ENCODE results near the gene AZU1. TPM values are rescaled to one million over a fixed set of nuclear protein-coding genes. Genes with fewer than 3 reads are reported as not detected.

The AZU1 gene
- total RNA-seq, 1 experiment from 2014 or later: 1.6 TPM

DNA sequence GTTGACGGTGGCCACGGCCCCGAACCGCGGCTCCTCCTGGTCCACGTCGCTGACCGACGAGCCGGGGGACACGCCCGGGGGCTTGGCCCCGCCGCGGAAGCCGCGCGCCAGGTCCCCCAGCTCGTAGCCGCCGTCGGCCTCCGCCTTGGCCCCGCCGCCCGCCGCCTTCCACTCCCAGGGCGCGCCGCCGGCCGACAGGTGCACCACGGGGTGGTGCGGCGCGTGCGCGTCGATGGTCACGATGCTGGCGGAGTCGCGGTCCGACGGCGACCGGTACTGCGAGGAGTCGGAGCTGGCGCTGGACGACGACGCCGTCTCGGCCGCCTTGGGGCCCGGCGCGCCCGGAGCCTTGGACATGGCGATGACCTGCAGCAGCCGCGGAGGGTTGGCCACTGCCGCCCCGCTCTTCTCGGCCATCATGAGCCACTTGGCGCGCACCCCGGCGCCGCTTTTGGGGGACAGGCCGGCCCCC is 14.9 kb upstream of the AZU1 start:
- H3K56ac ChIP-seq (ENCODE audit: insufficient read length, low read depth, low read length): no peak overlapping the region
- H3K14ac ChIP-seq (ENCODE audit: insufficient read depth, low read length): no peak overlapping the region
- H2BK120ac ChIP-seq (ENCODE audit: low read depth, low read length, poor library complexity, severe bottlenecking): no peak overlapping the region
- peaks cover 3% of the 10 kb centered on the region; the same call in 1 of the 2 replicates for H3K27me3 Mint-ChIP-seq (ENCODE audit: low read depth)
- H4K20me1 ChIP-seq (ENCODE audit: control insufficient read depth, insufficient read depth, insufficient read length): no peaks in the 10 kb centered on the region
- H3K4me2 ChIP-seq (ENCODE audit: insufficient read depth, insufficient read length, low read length): no peak overlapping the region
- H4K5ac ChIP-seq (ENCODE audit: insufficient read length, low read depth, low read length): no peak overlapping the region
- H3K23ac ChIP-seq (ENCODE audit: insufficient read length, low read depth, low read length): no peak overlapping the region
- TF ChIP-seq, protein P1, sequence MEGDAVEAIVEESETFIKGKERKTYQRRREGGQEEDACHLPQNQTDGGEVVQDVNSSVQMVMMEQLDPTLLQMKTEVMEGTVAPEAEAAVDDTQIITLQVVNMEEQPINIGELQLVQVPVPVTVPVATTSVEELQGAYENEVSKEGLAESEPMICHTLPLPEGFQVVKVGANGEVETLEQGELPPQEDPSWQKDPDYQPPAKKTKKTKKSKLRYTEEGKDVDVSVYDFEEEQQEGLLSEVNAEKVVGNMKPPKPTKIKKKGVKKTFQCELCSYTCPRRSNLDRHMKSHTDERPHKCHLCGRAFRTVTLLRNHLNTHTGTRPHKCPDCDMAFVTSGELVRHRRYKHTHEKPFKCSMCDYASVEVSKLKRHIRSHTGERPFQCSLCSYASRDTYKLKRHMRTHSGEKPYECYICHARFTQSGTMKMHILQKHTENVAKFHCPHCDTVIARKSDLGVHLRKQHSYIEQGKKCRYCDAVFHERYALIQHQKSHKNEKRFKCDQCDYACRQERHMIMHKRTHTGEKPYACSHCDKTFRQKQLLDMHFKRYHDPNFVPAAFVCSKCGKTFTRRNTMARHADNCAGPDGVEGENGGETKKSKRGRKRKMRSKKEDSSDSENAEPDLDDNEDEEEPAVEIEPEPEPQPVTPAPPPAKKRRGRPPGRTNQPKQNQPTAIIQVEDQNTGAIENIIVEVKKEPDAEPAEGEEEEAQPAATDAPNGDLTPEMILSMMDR (conservative IDR thresholded peaks at IDR 0.05): no peak
- H3K4me3 Mint-ChIP-seq: no peak overlapping the region
- no CpG with 5 or more reads among the region's 72 CpGs for WGBS (ENCODE audit: extremely low coverage, insufficient read length, low lambda C conversion rate)
- no peak overlapping the region for H3K4ac ChIP-seq (ENCODE audit: low read depth, low read length)
- no peaks in the 10 kb centered on the region for H3K23me2 ChIP-seq (ENCODE audit: insufficient read length, low read depth, low read length, poor library complexity, severe bottlenecking)
- no peaks in the 10 kb centered on the region for H3K27me3 ChIP-seq (ENCODE audit: insufficient read depth, low read length)
- H3T11ph ChIP-seq (ENCODE audit: low read length): no peak overlapping the region
- H3K4me1 Mint-ChIP-seq: 0 out of 4 replicates have a peak, but pooled peaks cover 0 to 3% of the 10 kb centered on the region in 2 experiments
- no peak overlapping the region for H2BK12ac ChIP-seq (ENCODE audit: insufficient read length, low read depth, low read length)
- DNase-seq: no peak
- H3K79me2 ChIP-seq (ENCODE audit: insufficient read depth, low read length): no peaks in the 10 kb centered on the region
- no peak overlapping the region for H2BK20ac ChIP-seq (ENCODE audit: low read depth, low read length, poor library complexity, severe bottlenecking)
- no peak overlapping the region for H4K91ac ChIP-seq (ENCODE audit: insufficient read length, low read depth, low read length)
- H2AK5ac ChIP-seq (ENCODE audit: insufficient read length, low read length): no peak overlapping the region
- H4K8ac ChIP-seq (replicated peaks; ENCODE audit: insufficient read length, low read depth, low read length): no peak overlapping the region
- no peak overlapping the region for H2BK5ac ChIP-seq (ENCODE audit: insufficient read length, low read length)
- H3K9ac ChIP-seq (ENCODE audit: extremely low read depth, insufficient read length, low read length): no peak overlapping the region
- H3K27ac ChIP-seq (ENCODE audit: insufficient read length, low read depth, low read length): no peak overlapping the region
- H3K9me3 ChIP-seq (ENCODE audit: control insufficient read depth, low read depth, low read length): no peaks in the 10 kb centered on the region
- peaks cover 34 to 61% (median 61%) of the 10 kb centered on the region in 3 experiments for H3K36me3 Mint-ChIP-seq (ENCODE audit: insufficient read depth in 1 of 3, low read depth in 3 of 3)
- no peak overlapping the region for H2BK15ac ChIP-seq (ENCODE audit: low read depth, low read length)
- no peak overlapping the region for H3K27ac Mint-ChIP-seq
- H3K9me3 Mint-ChIP-seq: no peaks in the 10 kb centered on the region; a peak in 1 of 5 replicates
- H3K79me1 ChIP-seq (ENCODE audit: insufficient read depth, low read depth, low read length, poor library complexity, severe bottlenecking): no peaks in the 10 kb centered on the region
- no peaks in the 10 kb centered on the region for H3K4me1 ChIP-seq (ENCODE audit: insufficient read depth, low read length)
- H3K18ac ChIP-seq (ENCODE audit: insufficient read length, low read depth, low read length): no peak overlapping the region
- no peak overlapping the region for H2AFZ ChIP-seq (ENCODE audit: low read length)
